HG02885 (cell line): ENCODE measurements around the gene SRRM3.
"Not testable (repeated sequence)": the region's sequence is repeated elsewhere in the genome, so short reads cannot be mapped to it uniquely, and the experiment has no call there.

Source experiments
- ATAC-seq: cut with Tn5 transposase; IDR thresholded peaks from one replicate; pipeline ENCODE4 v1.9.1; 2021; ENCODE audit warnings: mild to moderate bottlenecking; ENCODE audit not compliant: unreplicated experiment, poor library complexity

SRRM3 gene

GRCh38 chr7:76334320-76334967 is 132.7 kb downstream of the SRRM3 start:
- ATAC-seq, result no peak

GRCh38 chr7:76335417-76335816 is 133.7 kb downstream of the SRRM3 start:
- not testable (repeated sequence) for ATAC-seq

GRCh38 chr7:76336094-76336493 is 134.4 kb downstream of the SRRM3 start:
- ATAC-seq, result no peak
